ENCODE results near the gene HDAC9.

The HDAC9 gene

DNA sequence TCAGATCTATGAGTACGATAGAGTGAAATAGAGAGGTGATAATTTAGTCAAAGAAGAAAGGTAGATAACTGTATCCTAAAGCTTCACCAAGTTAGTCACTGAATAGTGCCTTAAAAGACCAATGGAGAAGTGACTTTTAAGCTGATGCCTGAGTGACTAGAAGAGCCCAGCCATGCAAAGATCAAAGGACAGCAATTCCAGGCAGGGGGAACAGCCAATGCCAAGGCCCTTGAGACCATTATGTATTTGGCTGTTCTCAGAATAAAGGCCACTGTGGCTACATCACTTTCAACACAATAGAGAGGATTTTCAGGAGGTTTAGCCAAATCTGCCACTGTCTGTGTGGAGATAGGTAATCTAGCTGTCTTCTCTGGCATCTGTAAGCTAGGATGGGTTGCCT lies 17.8 kb downstream of the HDAC9 start:
- no peak overlapping the region for H3K27ac ChIP-seq
- TF ChIP-seq CTCF (conservative IDR thresholded peaks at IDR 0.05), result no peak
- no peak for TF ChIP-seq ZFX (IDR thresholded peaks at IDR 0.05)

GRCh38 chr7:18515067-18515466 lies 19.5 kb downstream of the HDAC9 start:
- TF ChIP-seq ZFX (IDR thresholded peaks at IDR 0.05) (no peak), CTCF (conservative IDR thresholded peaks at IDR 0.05) (no peak)
- no peak overlapping the region for H3K27ac ChIP-seq

DNA sequence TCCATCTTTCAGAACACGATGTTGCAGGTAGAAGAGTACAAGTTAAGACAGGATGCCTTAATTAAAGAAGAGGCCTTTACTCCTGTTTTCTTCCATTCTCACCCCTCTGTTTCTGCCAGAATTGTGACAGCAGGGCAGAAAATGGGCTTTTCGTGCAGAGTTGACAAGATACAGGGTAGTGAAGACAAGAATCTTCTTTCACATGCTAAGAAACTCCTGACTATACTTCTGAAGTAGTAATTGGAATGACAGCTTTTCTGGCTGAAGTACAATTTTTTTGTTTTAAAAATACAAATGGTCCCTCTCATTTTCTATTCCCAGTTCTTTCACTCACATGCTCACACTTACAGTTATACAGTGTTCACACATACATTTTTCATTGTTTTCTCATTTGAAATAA lies 22.1 kb downstream of the HDAC9 start:
- no peak overlapping the region for H3K27ac ChIP-seq
- TF ChIP-seq ZFX (IDR thresholded peaks at IDR 0.05) (no peak), CTCF (conservative IDR thresholded peaks at IDR 0.05) (no peak)

- H3K27ac ChIP-seq, result no peak overlapping the region
- TF ChIP-seq CTCF (conservative IDR thresholded peaks at IDR 0.05) (no peak), ZFX (IDR thresholded peaks at IDR 0.05) (no peak)
Observed at GRCh38 chr7:18518555-18518954, 23.0 kb downstream of the HDAC9 start.

DNA sequence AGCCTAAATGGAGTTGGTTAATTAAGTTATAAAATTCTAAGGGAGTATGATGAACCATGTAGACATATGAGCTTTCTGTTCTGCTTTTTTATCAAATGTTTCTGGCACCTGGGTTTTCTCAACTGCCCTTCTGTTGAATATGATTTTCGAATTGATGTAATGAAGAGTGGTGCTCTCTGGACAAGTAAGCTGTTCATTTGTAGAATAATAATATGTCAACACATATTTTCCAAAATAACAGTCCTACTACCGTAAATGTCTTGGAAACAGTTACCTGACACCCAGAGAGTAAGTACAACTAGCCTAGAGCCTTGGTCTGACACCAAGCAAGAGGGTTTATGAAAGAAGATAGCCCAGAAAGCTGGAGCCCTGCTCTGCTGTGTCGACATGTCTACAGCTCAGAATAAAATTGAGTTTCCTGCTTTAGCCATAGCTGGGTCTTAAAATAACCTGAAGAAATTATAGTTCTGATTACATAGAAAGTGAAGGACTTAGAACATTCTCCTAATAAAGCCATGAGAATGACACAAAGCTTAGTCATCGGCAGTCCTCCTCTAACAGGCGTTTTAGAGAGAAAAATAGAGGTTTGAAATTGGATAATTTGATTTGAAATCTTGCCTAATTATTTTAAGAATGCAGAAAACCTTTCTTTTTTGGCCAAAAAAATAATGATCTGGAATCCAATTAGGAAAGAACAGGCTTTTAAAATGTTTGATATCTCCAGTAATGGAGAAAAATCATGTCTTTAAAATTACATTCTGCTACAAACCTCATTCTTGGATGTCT lies 25.1 kb downstream of the HDAC9 start:
- no peak overlapping the region for H3K27ac ChIP-seq
- TF ChIP-seq CTCF (conservative IDR thresholded peaks at IDR 0.05), result no peak
- no peak for TF ChIP-seq ZFX (IDR thresholded peaks at IDR 0.05)

- TF ChIP-seq CTCF (conservative IDR thresholded peaks at IDR 0.05) (no peak), ZFX (IDR thresholded peaks at IDR 0.05) (no peak)
- no peak overlapping the region for H3K27ac ChIP-seq
Observed at GRCh38 chr7:18521236-18521589, 25.7 kb downstream of the HDAC9 start.

DNA sequence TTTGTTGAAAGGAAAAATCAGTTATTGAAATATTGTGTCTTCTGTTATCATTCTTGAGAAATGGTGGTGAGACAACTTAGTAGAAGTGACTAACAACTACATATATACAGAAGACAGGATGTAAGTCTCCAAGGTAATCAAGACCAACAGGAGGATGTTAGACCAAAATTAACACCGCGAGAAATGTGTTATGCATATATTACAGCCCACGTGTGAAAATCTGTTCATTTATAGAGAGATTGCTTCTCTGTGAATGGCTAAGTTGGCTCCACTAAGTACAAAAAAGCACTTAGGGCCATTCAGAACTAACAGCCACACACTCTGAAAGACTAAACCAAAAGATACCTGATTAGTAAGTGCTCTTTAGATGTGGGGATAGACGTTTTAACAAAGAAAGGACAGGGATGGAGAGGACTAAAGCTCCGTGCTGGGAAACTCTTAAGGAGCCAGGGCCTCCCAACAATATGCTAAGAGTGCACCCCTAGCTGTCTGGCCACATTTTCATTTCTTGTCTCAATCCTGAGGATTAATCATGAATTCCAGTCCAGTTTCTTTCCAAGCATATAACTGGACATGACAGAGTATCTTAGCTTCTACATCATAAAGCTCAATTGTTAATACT lies 26.5 kb downstream of the HDAC9 start:
- TF ChIP-seq CTCF (conservative IDR thresholded peaks at IDR 0.05) (no peak), ZFX (IDR thresholded peaks at IDR 0.05) (no peak)
- H3K27ac ChIP-seq, result no peak overlapping the region
